HepG2 (cell line): ENCODE results near the gene ZKSCAN4. TPM values are rescaled to one million over a fixed set of nuclear protein-coding genes. Genes with fewer than 3 reads are reported as not detected.

Source experiments
- ARID4A ChIP-seq: sonication (generic); formaldehyde crosslinking; IDR thresholded peaks from 2 replicates; pipeline ENCODE4 v1.5.0; 2020; ENCODE audit warnings: mild to moderate bottlenecking, missing genetic modification reagents, borderline replicate concordance
- ARNT2 ChIP-seq: sonication (generic); formaldehyde crosslinking; IDR thresholded peaks from 2 replicates; pipeline ENCODE4 v1.8.0; 2022; ENCODE audit warnings: mild to moderate bottlenecking, low read depth, missing genetic modification reagents, moderate library complexity
- CHD2 ChIP-seq: IDR thresholded peaks from 2 replicates; pipeline ENCODE4 v1.6.1; 2011; ENCODE audit warnings: low read depth, low read length, improper control_type of control experiment
- DMAP1 ChIP-seq: IDR thresholded peaks from 2 replicates; pipeline ENCODE4 v1.6.1; 2016
- DNMT3B ChIP-seq: conservative IDR thresholded peaks from 2 replicates; pipeline ENCODE4 v1.6.1; 2016; ENCODE audit warnings: missing biosample characterization, control low read depth
- ESRRA ChIP-seq: sonication (generic); formaldehyde crosslinking; IDR thresholded peaks from 2 replicates; pipeline ENCODE4 v1.5.1; 2020; ENCODE audit warnings: mild to moderate bottlenecking, low read depth, missing genetic modification reagents
- GZF1 ChIP-seq: sonication (generic); formaldehyde crosslinking; IDR thresholded peaks from 2 replicates; pipeline ENCODE4 v1.5.1; 2020; ENCODE audit warnings: mild to moderate bottlenecking, missing genetic modification reagents
- JUN ChIP-seq: sonication (generic); formaldehyde crosslinking; IDR thresholded peaks from 2 replicates; pipeline ENCODE4 v1.4.0; 2020; ENCODE audit warnings: mild to moderate bottlenecking, missing genetic modification reagents
- MAFF ChIP-seq: IDR thresholded peaks from 2 replicates; pipeline ENCODE4 v1.6.1; 2011; ENCODE audit warnings: low read depth, low read length, improper control_type of control experiment
- NR2F1 ChIP-seq, 2 experiments: fragments of 450-650 bp in 1 of 2; formaldehyde crosslinking in 1 of 2; IDR thresholded peaks; 2 replicates each; pipeline versions ENCODE4 v1.5.0 to v1.6.1; 2016 to 2020; ENCODE audit warnings: mild to moderate bottlenecking in 1 of 2, missing compliant biosample characterization in 1 of 2, missing genetic modification reagents in 1 of 2, moderate library complexity in 1 of 2
- PHF5A ChIP-seq: IDR thresholded peaks from one replicate; pipeline ENCODE4 v1.6.1; 2018; ENCODE audit warnings: low read depth, missing genetic modification reagents; ENCODE audit not compliant: unreplicated experiment
- PPARG ChIP-seq: conservative IDR thresholded peaks from 2 replicates; pipeline ENCODE4 v1.6.1; 2016; ENCODE audit warnings: missing biosample characterization, missing genetic modification reagents
- RBAK ChIP-seq: sonication (generic); formaldehyde crosslinking; IDR thresholded peaks from 2 replicates; pipeline ENCODE4 v1.5.1; 2020; ENCODE audit warnings: mild to moderate bottlenecking, missing genetic modification reagents
- RORA ChIP-seq: sonication (generic); formaldehyde crosslinking; IDR thresholded peaks from 2 replicates; pipeline ENCODE4 v1.5.0; 2020; ENCODE audit warnings: mild to moderate bottlenecking, missing genetic modification reagents, moderate library complexity
- RXRB ChIP-seq: IDR thresholded peaks from 2 replicates; pipeline ENCODE4 v1.6.1; 2016; ENCODE audit warnings: borderline replicate concordance, missing genetic modification reagents, missing compliant biosample characterization
- SMAD1 ChIP-seq: sonication (generic); formaldehyde crosslinking; IDR thresholded peaks from 2 replicates; pipeline ENCODE4 v1.4.0; 2020; ENCODE audit warnings: missing genetic modification reagents, low read depth, mild to moderate bottlenecking, borderline replicate concordance
- SNAPC2 ChIP-seq: sonication (generic); formaldehyde crosslinking; IDR thresholded peaks from 2 replicates; pipeline ENCODE4 v1.8.1; 2022; ENCODE audit warnings: mild to moderate bottlenecking, missing genetic modification reagents
- ZEB1 ChIP-seq: IDR thresholded peaks from 2 replicates; pipeline ENCODE4 v1.6.1; 2012; ENCODE audit warnings: mild to moderate bottlenecking, low read depth, inconsistent platforms; ENCODE audit not compliant: insufficient replicate concordance
- ZFP36L1 ChIP-seq: sonication (generic); formaldehyde crosslinking; IDR thresholded peaks from 2 replicates; pipeline ENCODE4 v1.8.0; 2022; ENCODE audit warnings: mild to moderate bottlenecking, missing genetic modification reagents, moderate library complexity
- ZNF33A ChIP-seq: sonication (generic); formaldehyde crosslinking; IDR thresholded peaks from 2 replicates; pipeline ENCODE4 v1.5.1; 2020; ENCODE audit warnings: missing genetic modification reagents, mild to moderate bottlenecking, moderate library complexity, borderline replicate concordance
- ZNF354B ChIP-seq: sonication (generic); formaldehyde crosslinking; IDR thresholded peaks from 2 replicates; pipeline ENCODE4 v1.8.0; 2022; ENCODE audit warnings: mild to moderate bottlenecking, missing genetic modification reagents
- ZNF501 ChIP-seq: sonication (generic); formaldehyde crosslinking; IDR thresholded peaks from 2 replicates; pipeline ENCODE4 v1.5.1; 2020; ENCODE audit warnings: mild to moderate bottlenecking, moderate library complexity, missing genetic modification reagents
- ZNF530 ChIP-seq: sonication (generic); formaldehyde crosslinking; IDR thresholded peaks from 2 replicates; pipeline ENCODE4 v1.5.0; 2020; ENCODE audit warnings: low read depth, mild to moderate bottlenecking, missing genetic modification reagents
- ZNF543 ChIP-seq: sonication (generic); formaldehyde crosslinking; IDR thresholded peaks from 2 replicates; pipeline ENCODE4 v1.4.0; 2020; ENCODE audit warnings: mild to moderate bottlenecking, missing genetic modification reagents
- ZNF652 ChIP-seq: IDR thresholded peaks from 2 replicates; pipeline ENCODE4 v1.6.1; 2016; ENCODE audit warnings: low read depth, borderline replicate concordance
- ZNF703 ChIP-seq: sonication (generic); formaldehyde crosslinking; IDR thresholded peaks from 2 replicates; pipeline ENCODE4 v1.5.1; 2020; ENCODE audit warnings: missing genetic modification reagents, mild to moderate bottlenecking, moderate library complexity, borderline replicate concordance
- ZNF766 ChIP-seq: sonication (generic); formaldehyde crosslinking; IDR thresholded peaks from 2 replicates; pipeline ENCODE4 v1.5.0; 2020; ENCODE audit warnings: missing genetic modification reagents, borderline replicate concordance
- ZNF891 ChIP-seq: sonication (generic); formaldehyde crosslinking; IDR thresholded peaks from 2 replicates; pipeline ENCODE4 v1.5.0; 2020; ENCODE audit warnings: mild to moderate bottlenecking, missing genetic modification reagents
- polyA plus RNA-seq, 8 experiments: library from polyadenylated mRNA; depleted of rRNA in 3 of 8; stranded (reverse) in 7 of 8; unstranded in 1 of 8; fragments of >200 nt; fragmentation: Illumina TruSeq in 4 of 8; extraction: Trizol in 4 of 8; gene quantifications; 2 replicates each; pipeline versions ENCODE4 v1.2.1 to v1.2.3, GENCODE V29; 2011 to 2016; ENCODE audit warnings: low read depth in 4 of 8, missing spikeins in 1 of 8, mixed read lengths in 1 of 8; ENCODE audit not compliant: insufficient read depth in 1 of 8
- total RNA-seq, 5 experiments: library from RNA; depleted of rRNA; stranded (reverse); fragments of >200 nt; fragmentation: Illumina TruSeq; extraction: Trizol; gene quantifications; 2 replicates each; pipeline ENCODE4 v1.2.3, GENCODE V29; 2016; ENCODE audit warnings: low read depth in 1 of 5

ZKSCAN4 gene
- total and polyA plus RNA-seq, 2 of the 13 experiments (the other 11 are each of a cell fraction or from before 2014, with no cell fraction given), result 2.9 to 7.8 TPM

DNA sequence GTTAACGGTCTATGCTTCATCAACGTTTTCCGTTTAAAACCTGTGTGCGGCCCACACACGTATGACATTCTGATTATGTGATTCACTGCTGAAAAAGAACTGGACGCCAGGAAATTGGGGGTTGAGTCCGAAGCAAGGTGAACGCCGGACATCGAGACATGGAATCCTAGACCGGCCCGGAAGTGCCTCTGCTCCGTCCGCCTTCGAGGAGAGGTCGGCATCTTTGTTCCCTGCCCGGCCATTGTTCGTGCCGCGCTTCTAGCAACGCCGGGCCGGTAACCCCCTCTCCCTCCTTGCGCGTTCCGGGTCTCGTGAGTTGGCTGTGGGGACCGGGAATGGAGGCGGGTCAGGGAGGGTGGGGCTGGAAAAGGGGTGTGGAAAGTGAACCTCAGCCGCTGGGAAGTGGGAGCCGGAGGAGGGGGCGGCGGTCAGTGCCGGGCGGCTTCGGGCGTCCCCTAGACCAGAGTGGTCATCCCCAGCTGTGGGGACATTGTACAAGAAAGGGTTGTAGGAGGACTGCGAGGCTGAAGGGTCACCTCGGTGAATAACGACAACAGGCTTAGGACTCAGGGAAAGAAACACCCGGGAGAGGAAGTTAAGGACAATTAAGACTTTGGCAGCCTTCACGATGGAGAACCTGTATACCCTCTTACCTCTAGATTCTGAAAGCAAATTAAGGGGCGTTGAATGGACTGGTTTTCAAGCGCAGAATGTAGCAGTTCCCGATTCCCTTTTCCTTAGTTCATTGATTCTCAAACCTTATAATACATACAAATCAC, 26.8 kb downstream of the ZKSCAN4 start, which contains the start of gene ZSCAN9 (continued):
- TF ChIP-seq ZNF543 (CRISPR knock-in tag), result peak; percentile 85; the same call in 1 of the 2 replicates
- TF ChIP-seq ZNF354B (CRISPR knock-in tag), result no peak
- no peak for TF ChIP-seq ZNF766
- peak; percentile 92 for TF ChIP-seq ARID4A (CRISPR knock-in tag)
- peak in 1 of 2 experiments; percentile 44; a peak in 1 of 4 replicates for TF ChIP-seq NR2F1 (CRISPR knock-in tag; IDR thresholded peaks at IDR 0.05)
- peak; percentile 96 for TF ChIP-seq ZNF501 (CRISPR knock-in tag)
- TF ChIP-seq ZNF891 (CRISPR knock-in tag), result peak; percentile 84
- TF ChIP-seq DMAP1, result peak; percentile 97
- TF ChIP-seq SMAD1 (CRISPR knock-in tag), result peak; percentile 48; the same call in 1 of the 2 replicates
- TF ChIP-seq ZNF530 (CRISPR knock-in tag), result no peak
- no peak for TF ChIP-seq RORA (CRISPR knock-in tag)
- TF ChIP-seq DNMT3B (CRISPR knock-in tag), result 0 out of 2 replicates have a peak, but pooled peaks have one; percentile 50
- no peak for TF ChIP-seq RBAK (CRISPR knock-in tag)
- peak; percentile 75; the same call in 1 of the 2 replicates for TF ChIP-seq JUN (CRISPR knock-in tag)
- peak; percentile 86 for TF ChIP-seq ZNF652 (CRISPR knock-in tag)
- peak; percentile 93 for TF ChIP-seq ARNT2 (CRISPR knock-in tag)
- TF ChIP-seq PPARG (CRISPR knock-in tag), result 0 out of 2 replicates have a peak, but pooled peaks have one; percentile 20
- peak; percentile 82; the same call in 1 of the 2 replicates for TF ChIP-seq GZF1 (CRISPR knock-in tag)
- TF ChIP-seq ZNF33A (CRISPR knock-in tag), result no peak; the same call in 1 of the 2 replicates
- peak; percentile 77; the same call in 1 of the 2 replicates for TF ChIP-seq SNAPC2 (CRISPR knock-in tag)
- TF ChIP-seq ESRRA (CRISPR knock-in tag), result peak; percentile 72; the same call in 1 of the 2 replicates
- TF ChIP-seq ZFP36L1 (CRISPR knock-in tag), result no peak
- no peak for TF ChIP-seq CHD2
- peak; percentile 48 for TF ChIP-seq ZEB1
- no peak for TF ChIP-seq ZNF703 (CRISPR knock-in tag)
- TF ChIP-seq RXRB (CRISPR knock-in tag), result peak; percentile 77
- peak; percentile 26 for TF ChIP-seq PHF5A (CRISPR knock-in tag)
- TF ChIP-seq MAFF, result no peak
